ENCODE results near the gene RPS15. TPM values are rescaled to one million over a fixed set of nuclear protein-coding genes. Genes with fewer than 3 reads are reported as not detected.

RPS15 gene
- total and polyA plus RNA-seq, 4 donors, result 296 to 954 (median 414) TPM

GRCh38 chr19:1471010-1471514 lies 32.9 kb downstream of the RPS15 start:
- peak overlapping the region in 1 of 3 donors; percentile 50 for H3K4me3 ChIP-seq (ENCODE audit: low read depth in 1 of 3, low read length in 3 of 3)
- peaks cover 0 to 9% (median 7%) of the 10 kb centered on the region in 4 donors for H3K27me3 ChIP-seq (ENCODE audit: control insufficient read depth in 4 of 4, insufficient read depth in 4 of 4, low read length in 3 of 4)
- no peaks in the 10 kb centered on the region for H3K9me3 ChIP-seq (ENCODE audit: control insufficient read depth in 4 of 4, low read length in 3 of 4)
- no peak for TF ChIP-seq JUND (IDR thresholded peaks at IDR 0.05)
- H3K4me1 ChIP-seq (ENCODE audit: control insufficient read depth in 4 of 4, insufficient read depth in 4 of 4, low read length in 3 of 4), result peaks cover 30 to 66% (median 40%) of the 10 kb centered on the region in 4 donors
- 9% methylated on average over 28 of the region's 28 CpGs for WGBS
- H3K36me3 ChIP-seq (ENCODE audit: control insufficient read depth in 4 of 4, insufficient read depth in 3 of 4, low read depth in 1 of 4, low read length in 3 of 4), result peaks cover 0 to 4% (median 0%) of the 10 kb centered on the region in 4 donors
- no peak overlapping the region for H3K27ac ChIP-seq (ENCODE audit: low read depth in 1 of 2, low read length in 2 of 2)
- no peak overlapping the region for H3K9ac ChIP-seq (ENCODE audit: low read depth in 1 of 2, low read length in 2 of 2)
- DNase-seq (ENCODE audit: low spot score), result no peak

- H3K27me3 ChIP-seq (ENCODE audit: control insufficient read depth in 4 of 4, insufficient read depth in 4 of 4, low read length in 3 of 4), result peaks cover 0 to 7% (median 7%) of the 10 kb centered on the region in 4 donors
- no peak overlapping the region for H3K4me3 ChIP-seq (ENCODE audit: low read depth in 1 of 3, low read length in 3 of 3)
- 29% methylated on average over 24 of the region's 24 CpGs for WGBS
- H3K9ac ChIP-seq (ENCODE audit: low read depth in 1 of 2, low read length in 2 of 2), result no peak overlapping the region
- no peaks in the 10 kb centered on the region for H3K9me3 ChIP-seq (ENCODE audit: control insufficient read depth in 4 of 4, low read length in 3 of 4)
- no peak for DNase-seq (ENCODE audit: low spot score)
- TF ChIP-seq ATF3 (IDR thresholded peaks at IDR 0.05) (no peak), RAD21 (IDR thresholded peaks at IDR 0.05) (no peak), CTCF (IDR thresholded peaks at IDR 0.05; ENCODE audit: low read depth, low read length, missing input control) (no peak), JUND (IDR thresholded peaks at IDR 0.05) (no peak), YY1 (IDR thresholded peaks at IDR 0.05) (no peak)
- H3K4me1 ChIP-seq (ENCODE audit: control insufficient read depth in 4 of 4, insufficient read depth in 4 of 4, low read length in 3 of 4), result peaks cover 30 to 61% (median 40%) of the 10 kb centered on the region in 4 donors
- H3K27ac ChIP-seq (ENCODE audit: low read depth in 1 of 2, low read length in 2 of 2), result no peak overlapping the region
- peaks cover 0 to 6% (median 0%) of the 10 kb centered on the region in 4 donors for H3K36me3 ChIP-seq (ENCODE audit: control insufficient read depth in 4 of 4, insufficient read depth in 3 of 4, low read depth in 1 of 4, low read length in 3 of 4)
These were observed 33.4 kb downstream of the RPS15 start for GRCh38 chr19:1471515-1472160.

- DNase-seq (ENCODE audit: low spot score), result no peak
- H3K9me3 ChIP-seq (ENCODE audit: control insufficient read depth in 4 of 4, low read length in 3 of 4), result no peaks in the 10 kb centered on the region
- no peak overlapping the region for H3K4me3 ChIP-seq (ENCODE audit: low read depth in 1 of 3, low read length in 3 of 3)
- H3K36me3 ChIP-seq (ENCODE audit: control insufficient read depth in 4 of 4, insufficient read depth in 3 of 4, low read depth in 1 of 4, low read length in 3 of 4), result peaks cover 0 to 6% (median 0%) of the 10 kb centered on the region in 4 donors
- H3K4me1 ChIP-seq (ENCODE audit: control insufficient read depth in 4 of 4, insufficient read depth in 4 of 4, low read length in 3 of 4), result peaks cover 32 to 55% (median 38%) of the 10 kb centered on the region in 4 donors
- no peak overlapping the region for H3K9ac ChIP-seq (ENCODE audit: low read depth in 1 of 2, low read length in 2 of 2)
- H3K27me3 ChIP-seq (ENCODE audit: control insufficient read depth in 4 of 4, insufficient read depth in 4 of 4, low read length in 3 of 4), result peaks cover 0 to 7% (median 7%) of the 10 kb centered on the region in 4 donors
- TF ChIP-seq JUND (IDR thresholded peaks at IDR 0.05), result no peak
- 52% methylated on average over 44 of the region's 44 CpGs for WGBS
- H3K27ac ChIP-seq (ENCODE audit: low read depth in 1 of 2, low read length in 2 of 2), result no peak overlapping the region
These were observed 34.3 kb downstream of the RPS15 start for GRCh38 chr19:1472231-1473084.
